Pancreas (tissue), 10 donors: ENCODE measurements around the gene COL6A5. TPM values are rescaled to one million over a fixed set of nuclear protein-coding genes. Genes with fewer than 3 reads are reported as not detected.
A peak's percentile ranks its signal among the peaks of the same experiment; 100 is the strongest.

Source experiments
- ATAC-seq, 4 donors: fragments of 200-7000 bp; cut with Tn5 transposase; one replicate each; pipeline versions ENCODE4 v1.8.0 to v1.9.1; 2020; ENCODE audit warnings: mild to moderate bottlenecking in 4 of 4, moderate library complexity in 4 of 4
- DNase-seq, 6 donors: peaks; one replicate each; pipeline ENCODE4 v3.0.0-alpha.2; 2020
- FAIRE-seq: peaks from 2 replicates; lab custom pipeline; 2012; peaks lifted over from hg19 to GRCh38; lab: Jason Lieb, UNC
- H3K27ac ChIP-seq, 4 donors: fragments of 200-600 bp; sonication (generic); 1 replicate in 3 of 4; 2 replicates in 1 of 4; pipeline versions ENCODE4 v1.5.0 to v1.8.0; 2020
- H3K27me3 ChIP-seq, 4 donors: fragments of 200-600 bp; one replicate each; pipeline ENCODE4 v1.8.0; 2021
- H3K36me3 ChIP-seq, 3 donors: fragments of 200-600 bp; sonication (generic) in 1 of 3; one replicate each; pipeline versions ENCODE4 v1.5.0 to v1.8.0; 2020 to 2021
- H3K4me1 ChIP-seq, 3 donors: fragments of 200-600 bp; one replicate each; pipeline ENCODE4 v1.8.0; 2021
- H3K4me3 ChIP-seq, 4 donors: fragments of 200-600 bp; sonication (generic) in 2 of 4; one replicate each; pipeline versions ENCODE4 v1.5.0 to v1.8.0; 2020 to 2021
- H3K9me3 ChIP-seq, 4 donors: fragments of 200-600 bp; one replicate each; pipeline ENCODE4 v1.8.0; 2021
- WGBS, 2 donors: extraction: QIAGEN DNeasy Blood & Tissue Kit; methylation state at CpG; one replicate each; pipeline ENCODE4 v1.1.7; 2013; 5-methylcytosine and 5-hydroxymethylcytosine counted together
- intact Hi-C, 3 donors: fragments of 100-400 bp; cut with DNase I; formaldehyde crosslinking; loops; one replicate each; pipeline versions ENCODE4 v1.11.1 to v1.14.2; 2022
- polyA plus RNA-seq, 2 donors: library from polyadenylated mRNA; stranded (reverse); fragments of 200-250 nt; gene quantifications; one replicate each; pipeline ENCODE4 v1.2.3, GENCODE V29; 2013
- total RNA-seq, 6 donors: library from RNA; stranded (reverse); fragmentation: NEBNext Ultra II Directional in 4 of 6; extraction: Animal tissue kit (Norgen Biotek cat#: 25700) in 4 of 6; gene quantifications; one replicate each; pipeline versions ENCODE4 v1.2.1 to v1.2.4, GENCODE V29; 2021 to 2023
- TF ChIP-seq, protein P1 (sequence below), 4 donors: fragments of 200-600 bp; sonication (generic) in 3 of 4; IDR thresholded peaks; one replicate each; pipeline versions ENCODE4 v1.5.0 to v1.8.0; 2021; ENCODE audit warnings: antibody characterized with exemption in 4 of 4
- donor health status: healthy with polysubstance abuse.
- donor health status: DM: no; HTN: no; CAD: no; lungs with moderate emphysema.
- donor health status: DM: no; HTN: no; CAD: no.
- donor health status: control.
- donor health status: control.
- donor health status: Bipolar disorder and iron deficiency.
- donor health status: DM: yes; HTN: yes; CAD: no.
- donor health status: DM: no; HTN: no; CAD: no.
- donor health status: DM: no; HTN: no; CAD: no.
- donor health status: DM: yes; HTN: yes; CAD: no.

COL6A5 gene
- total and polyA plus RNA-seq, 8 donors, result 0.03 TPM; not detected in 7

DNA sequence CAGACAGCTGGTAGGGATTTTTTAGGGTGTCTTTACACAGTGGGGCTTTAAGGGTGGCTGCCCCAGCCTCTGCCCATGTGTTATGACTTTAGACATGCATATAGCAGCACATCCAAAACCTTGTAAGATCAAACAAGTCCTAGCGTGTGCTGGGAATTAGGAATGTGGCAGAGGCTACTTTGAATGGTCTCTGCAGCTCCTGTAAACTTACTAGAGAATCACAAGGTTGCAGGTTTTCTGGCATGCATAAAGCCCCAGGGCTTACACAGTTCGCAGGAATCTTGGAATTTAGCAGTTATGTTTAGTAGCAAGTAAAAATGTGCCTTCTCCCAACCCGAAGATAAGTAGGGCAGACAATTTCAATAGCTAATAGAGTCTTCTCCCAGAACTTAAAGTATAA lies 124.7 kb downstream of the COL6A5 start:
- Histone ChIP-seq H3K4me3 (no peak overlapping the region), H3K27ac (no peak overlapping the region), H3K9me3 (no peaks in the 10 kb centered on the region), H3K27me3 (no peaks in the 10 kb centered on the region), H3K36me3 (no peaks in the 10 kb centered on the region), H3K4me1 (no peaks in the 10 kb centered on the region)
- WGBS, 2 donors, result 42 to 51% methylated on average over 3 of the region's 3 CpGs
- intact Hi-C loops, result no loop called here
- FAIRE-seq, result no peak
- TF ChIP-seq, protein P1, sequence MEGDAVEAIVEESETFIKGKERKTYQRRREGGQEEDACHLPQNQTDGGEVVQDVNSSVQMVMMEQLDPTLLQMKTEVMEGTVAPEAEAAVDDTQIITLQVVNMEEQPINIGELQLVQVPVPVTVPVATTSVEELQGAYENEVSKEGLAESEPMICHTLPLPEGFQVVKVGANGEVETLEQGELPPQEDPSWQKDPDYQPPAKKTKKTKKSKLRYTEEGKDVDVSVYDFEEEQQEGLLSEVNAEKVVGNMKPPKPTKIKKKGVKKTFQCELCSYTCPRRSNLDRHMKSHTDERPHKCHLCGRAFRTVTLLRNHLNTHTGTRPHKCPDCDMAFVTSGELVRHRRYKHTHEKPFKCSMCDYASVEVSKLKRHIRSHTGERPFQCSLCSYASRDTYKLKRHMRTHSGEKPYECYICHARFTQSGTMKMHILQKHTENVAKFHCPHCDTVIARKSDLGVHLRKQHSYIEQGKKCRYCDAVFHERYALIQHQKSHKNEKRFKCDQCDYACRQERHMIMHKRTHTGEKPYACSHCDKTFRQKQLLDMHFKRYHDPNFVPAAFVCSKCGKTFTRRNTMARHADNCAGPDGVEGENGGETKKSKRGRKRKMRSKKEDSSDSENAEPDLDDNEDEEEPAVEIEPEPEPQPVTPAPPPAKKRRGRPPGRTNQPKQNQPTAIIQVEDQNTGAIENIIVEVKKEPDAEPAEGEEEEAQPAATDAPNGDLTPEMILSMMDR (IDR thresholded peaks at IDR 0.05), result no peak
- no peak for ATAC-seq
- DNase-seq, result no peak

DNA sequence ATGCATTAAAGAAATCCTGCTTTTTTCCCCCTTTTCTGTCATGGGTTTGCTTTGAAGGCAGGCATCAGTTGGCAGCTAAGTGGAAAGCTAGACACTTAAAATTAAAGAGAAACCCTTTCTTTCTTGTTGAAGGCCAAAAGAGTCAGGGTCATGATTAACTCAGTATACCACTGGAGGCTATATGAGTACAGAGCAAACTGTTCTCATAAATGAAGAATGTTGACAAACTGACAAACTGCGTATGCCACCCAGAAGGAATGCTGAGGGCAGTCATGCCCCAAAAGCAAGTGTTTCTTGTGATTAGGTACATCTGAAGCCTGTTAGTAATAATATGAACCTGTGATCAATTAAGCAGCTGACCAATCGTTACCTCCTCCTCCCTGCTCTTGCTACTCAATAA lies 127.9 kb downstream of the COL6A5 start:
- Histone ChIP-seq H3K9me3 (no peaks in the 10 kb centered on the region), H3K27me3 (no peaks in the 10 kb centered on the region), H3K4me3 (no peak overlapping the region), H3K27ac (no peak overlapping the region), H3K4me1 (no peaks in the 10 kb centered on the region), H3K36me3 (no peaks in the 10 kb centered on the region)
- 40 to 72% methylated on average over 2 of the region's 2 CpGs for WGBS, 2 donors
- no peak for FAIRE-seq
- DNase-seq, result no peak
- intact Hi-C loops, result no loop called here
- TF ChIP-seq, protein P1 (IDR thresholded peaks at IDR 0.05), result no peak
- ATAC-seq, result no peak

DNA sequence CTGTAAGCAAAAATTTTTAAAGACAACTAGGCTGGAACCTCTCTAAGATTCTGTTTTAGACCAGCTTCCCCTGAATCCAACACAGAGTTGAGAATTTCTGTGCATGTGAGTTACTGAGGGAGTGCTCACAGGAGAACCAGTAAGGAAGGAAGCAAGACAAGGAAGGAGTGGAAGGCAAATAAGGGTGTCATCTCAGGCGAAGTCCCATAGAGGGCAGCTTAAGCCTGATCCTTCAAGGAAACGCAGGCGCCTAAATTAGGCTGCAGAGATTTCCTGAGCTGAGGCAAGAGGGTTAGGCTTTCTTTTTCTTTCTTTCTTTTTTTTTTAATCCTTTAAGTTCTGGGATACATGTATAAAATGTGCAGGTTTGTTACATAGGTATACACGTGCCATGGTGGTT lies 135.3 kb downstream of the COL6A5 start:
- H3K9me3 ChIP-seq, result no peaks in the 10 kb centered on the region
- no peaks in the 10 kb centered on the region for H3K4me1 ChIP-seq
- no peak overlapping the region for H3K4me3 ChIP-seq
- no peak overlapping the region for H3K27ac ChIP-seq
- no peaks in the 10 kb centered on the region for H3K27me3 ChIP-seq
- peak; percentile 53 to 77 (median 74) for ATAC-seq
- no peak for FAIRE-seq
- DNase-seq, result peak in 1 of 6 donors; percentile 24
- H3K36me3 ChIP-seq, result no peaks in the 10 kb centered on the region
- TF ChIP-seq, protein P1 (IDR thresholded peaks at IDR 0.05), result no peak
- intact Hi-C loops, result no loop called here
- WGBS, 2 donors, result 14 to 18% methylated on average over 4 of the region's 4 CpGs

DNA sequence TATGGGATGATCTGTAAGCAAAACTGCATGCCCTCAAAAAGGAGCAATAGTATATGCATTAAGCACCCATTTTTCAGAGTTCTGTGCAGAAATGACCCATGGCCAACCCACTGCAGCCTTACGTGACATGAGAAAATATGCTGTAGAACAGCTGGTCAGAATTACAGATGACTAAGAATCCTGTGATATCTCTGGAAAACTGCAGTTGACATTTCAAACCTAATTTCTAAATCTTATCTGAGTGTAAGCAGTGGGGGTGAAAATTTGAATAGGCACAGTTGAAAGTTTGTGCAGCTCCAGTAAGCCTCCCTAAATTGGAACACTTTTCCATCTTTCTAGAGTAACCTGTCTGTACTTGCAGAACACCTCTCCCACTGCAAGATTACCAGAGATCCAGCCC lies 142.8 kb downstream of the COL6A5 start:
- FAIRE-seq, result no peak
- H3K9me3 ChIP-seq, result no peaks in the 10 kb centered on the region
- no peak overlapping the region for H3K27ac ChIP-seq
- DNase-seq, result peak in 1 of 6 donors; percentile 3
- no peak overlapping the region for H3K4me3 ChIP-seq
- 23 to 29% methylated on average over 1 of the region's 1 CpG for WGBS, 2 donors
- H3K27me3 ChIP-seq, result no peaks in the 10 kb centered on the region
- no peaks in the 10 kb centered on the region for H3K36me3 ChIP-seq
- intact Hi-C loops, result no loop called here
- peaks cover 4 to 5% (median 5%) of the 10 kb centered on the region in 3 donors for H3K4me1 ChIP-seq
- TF ChIP-seq, protein P1 (IDR thresholded peaks at IDR 0.05), result no peak
- peak; percentile 65 to 78 (median 70) for ATAC-seq

DNA sequence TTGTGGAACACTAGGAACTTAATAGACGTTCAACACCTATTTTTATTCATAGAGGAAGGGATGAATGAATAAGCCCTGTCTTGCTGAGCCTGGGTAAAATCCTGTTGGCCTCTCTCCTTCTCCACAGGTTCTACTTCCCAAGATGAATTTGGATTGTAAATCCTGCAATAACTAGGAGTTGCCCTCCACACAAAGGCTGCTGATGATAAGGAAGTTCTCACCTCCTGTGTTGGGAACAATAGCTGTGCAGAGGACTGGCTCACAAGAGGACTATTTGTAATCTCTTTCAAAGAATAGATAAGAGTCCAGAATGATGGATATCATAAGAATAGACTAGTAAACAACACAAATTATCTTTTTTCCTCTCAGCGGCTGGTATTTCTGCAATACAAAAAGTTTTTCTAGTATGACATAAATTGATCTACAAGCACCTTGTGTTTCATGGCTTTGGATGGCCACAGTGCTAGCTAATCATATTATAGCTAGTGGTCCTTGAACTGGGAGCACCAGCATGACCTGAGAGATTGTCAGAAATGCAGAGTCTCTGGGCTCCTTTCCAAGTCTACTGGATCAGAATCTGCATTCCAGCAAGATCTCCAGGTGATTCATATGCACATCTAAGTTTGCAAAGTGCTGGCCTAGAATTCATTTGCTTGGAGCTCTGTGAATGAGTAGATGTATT lies 143.4 kb downstream of the COL6A5 start:
- WGBS, 2 donors, result 23 to 29% methylated on average over 2 of the region's 2 CpGs
- peak in 2 of 4 donors; percentile 14 to 15 for ATAC-seq
- Histone ChIP-seq H3K9me3 (no peaks in the 10 kb centered on the region), H3K4me1 (peaks cover 4 to 5% (median 5%) of the 10 kb centered on the region in 3 donors), H3K4me3 (no peak overlapping the region), H3K27ac (no peak overlapping the region), H3K27me3 (no peaks in the 10 kb centered on the region), H3K36me3 (no peaks in the 10 kb centered on the region)
- TF ChIP-seq, protein P1 (IDR thresholded peaks at IDR 0.05), result no peak
- DNase-seq, result no peak
- FAIRE-seq, result no peak
- intact Hi-C loops, result no loop called here
